GM12874 (cell line): ENCODE data around the gene NEDD4L.

Source experiments
- CTCF ChIP-seq: IDR thresholded peaks from 2 replicates; pipeline ENCODE4 v1.5.1; 2011; ENCODE audit warnings: low read depth, mild to moderate bottlenecking, control low read depth, low read length, moderate library complexity; ENCODE audit not compliant: insufficient read depth

NEDD4L gene

GRCh38 chr18:58227361-58227930 lies 183.4 kb downstream of the NEDD4L start:
- TF ChIP-seq CTCF, result no peak

- TF ChIP-seq CTCF, result no peak
Observed at GRCh38 chr18:58228176-58228575, 184.2 kb downstream of the NEDD4L start.

GRCh38 chr18:58228762-58229161 lies 184.7 kb downstream of the NEDD4L start:
- no peak for TF ChIP-seq CTCF

- TF ChIP-seq CTCF, result no peak
Observed at GRCh38 chr18:58229162-58229561, 185.1 kb downstream of the NEDD4L start.

GRCh38 chr18:58230438-58231179 lies 186.6 kb downstream of the NEDD4L start:
- TF ChIP-seq CTCF, result no peak

- peak; percentile 61 for TF ChIP-seq CTCF
Observed at GRCh38 chr18:58231930-58232329, 187.9 kb downstream of the NEDD4L start.

- no peak for TF ChIP-seq CTCF
Observed at GRCh38 chr18:58232668-58233067, 188.6 kb downstream of the NEDD4L start.
